Measurements from ENCODE around the gene SLC35D1. TPM values are rescaled to one million over a fixed set of nuclear protein-coding genes. Genes with fewer than 3 reads are reported as not detected.

SLC35D1 gene
- total and polyA plus RNA-seq, 2 donors (not counting 1 experiment from before 2014, with no cell fraction given): 19.3 to 20.3 TPM

- H2AFZ ChIP-seq (ENCODE audit: low read length): no peak overlapping the region
- no peak for DNase-seq (ENCODE audit: low read depth in 2 of 2)
- no peaks in the 10 kb centered on the region for H3K27me3 ChIP-seq (ENCODE audit: control insufficient read depth, insufficient read depth, low read length)
- TF ChIP-seq EZH2 (IDR thresholded peaks at IDR 0.05; ENCODE audit: low read length, missing control alignments): no peak
- TF ChIP-seq, protein P1, sequence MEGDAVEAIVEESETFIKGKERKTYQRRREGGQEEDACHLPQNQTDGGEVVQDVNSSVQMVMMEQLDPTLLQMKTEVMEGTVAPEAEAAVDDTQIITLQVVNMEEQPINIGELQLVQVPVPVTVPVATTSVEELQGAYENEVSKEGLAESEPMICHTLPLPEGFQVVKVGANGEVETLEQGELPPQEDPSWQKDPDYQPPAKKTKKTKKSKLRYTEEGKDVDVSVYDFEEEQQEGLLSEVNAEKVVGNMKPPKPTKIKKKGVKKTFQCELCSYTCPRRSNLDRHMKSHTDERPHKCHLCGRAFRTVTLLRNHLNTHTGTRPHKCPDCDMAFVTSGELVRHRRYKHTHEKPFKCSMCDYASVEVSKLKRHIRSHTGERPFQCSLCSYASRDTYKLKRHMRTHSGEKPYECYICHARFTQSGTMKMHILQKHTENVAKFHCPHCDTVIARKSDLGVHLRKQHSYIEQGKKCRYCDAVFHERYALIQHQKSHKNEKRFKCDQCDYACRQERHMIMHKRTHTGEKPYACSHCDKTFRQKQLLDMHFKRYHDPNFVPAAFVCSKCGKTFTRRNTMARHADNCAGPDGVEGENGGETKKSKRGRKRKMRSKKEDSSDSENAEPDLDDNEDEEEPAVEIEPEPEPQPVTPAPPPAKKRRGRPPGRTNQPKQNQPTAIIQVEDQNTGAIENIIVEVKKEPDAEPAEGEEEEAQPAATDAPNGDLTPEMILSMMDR (conservative IDR thresholded peaks at IDR 0.05 in 1 of 2, IDR thresholded peaks at IDR 0.05 in 1 of 2; ENCODE audit: low read depth in 1 of 2, low read length in 2 of 2): no peak
- H3K4me2 ChIP-seq (ENCODE audit: extremely low read depth, insufficient read depth, low read length): no peak overlapping the region
- H3K4me3 ChIP-seq (replicated peaks in 1 of 4; ENCODE audit: control extremely low read depth in 1 of 4, insufficient read depth in 1 of 4, low read depth in 3 of 4, low read length in 4 of 4): no peak overlapping the region
- peaks cover 3% of the 10 kb centered on the region for H3K4me1 ChIP-seq (ENCODE audit: control insufficient read depth, extremely low read depth, insufficient read depth, low read length)
- H4K20me1 ChIP-seq (ENCODE audit: control insufficient read depth, extremely low read depth, insufficient read depth, low read length): no peaks in the 10 kb centered on the region
- no peak overlapping the region for H3K27ac ChIP-seq (ENCODE audit: insufficient read depth, low read length)
- no peaks in the 10 kb centered on the region for H3K9me3 ChIP-seq (ENCODE audit: control insufficient read depth, insufficient read depth, low read depth, low read length)
- no peak overlapping the region for H3K9ac ChIP-seq (ENCODE audit: insufficient read depth, low read length)
- peaks cover 1% of the 10 kb centered on the region for H3K79me2 ChIP-seq (ENCODE audit: control insufficient read depth, insufficient read depth, low read length)
- peaks cover 4% of the 10 kb centered on the region for H3K36me3 ChIP-seq (ENCODE audit: control insufficient read depth, insufficient read depth, low read length)
Measured at GRCh38 chr1:67044631-67045270, 9.2 kb downstream of the SLC35D1 start.

DNA sequence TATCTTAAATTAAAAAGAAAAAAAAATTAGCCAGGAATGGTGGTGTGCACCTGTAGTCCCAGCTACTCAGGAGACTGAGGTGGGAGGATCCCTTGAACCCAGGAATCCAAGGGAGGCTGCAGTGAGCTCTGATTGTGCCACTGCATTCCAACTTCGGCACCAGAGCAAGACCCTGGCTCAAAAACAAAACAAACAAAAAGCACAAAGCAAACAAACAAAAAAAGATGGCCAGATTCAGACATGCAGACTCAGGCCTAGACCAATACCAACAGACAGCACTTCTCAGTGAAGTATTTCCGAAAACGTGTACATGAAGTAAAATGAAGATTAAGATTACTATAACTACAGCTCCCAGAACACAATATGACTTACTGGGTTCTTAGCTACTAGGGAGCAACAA, 10.6 kb downstream of the SLC35D1 start:
- H3K27ac ChIP-seq (ENCODE audit: insufficient read depth, low read length): no peak overlapping the region
- H3K79me2 ChIP-seq (ENCODE audit: control insufficient read depth, insufficient read depth, low read length): peaks cover 1% of the 10 kb centered on the region
- no peaks in the 10 kb centered on the region for H3K9me3 ChIP-seq (ENCODE audit: control insufficient read depth, insufficient read depth, low read depth, low read length)
- peaks cover 3% of the 10 kb centered on the region for H3K4me1 ChIP-seq (ENCODE audit: control insufficient read depth, extremely low read depth, insufficient read depth, low read length)
- no peak for DNase-seq (ENCODE audit: low read depth in 2 of 2)
- H3K9ac ChIP-seq (ENCODE audit: insufficient read depth, low read length): no peak overlapping the region
- H3K36me3 ChIP-seq (ENCODE audit: control insufficient read depth, insufficient read depth, low read length): peaks cover 4% of the 10 kb centered on the region
- H2AFZ ChIP-seq (ENCODE audit: low read length): no peak overlapping the region
- no peaks in the 10 kb centered on the region for H3K27me3 ChIP-seq (ENCODE audit: control insufficient read depth, insufficient read depth, low read length)
- no peaks in the 10 kb centered on the region for H4K20me1 ChIP-seq (ENCODE audit: control insufficient read depth, extremely low read depth, insufficient read depth, low read length)
- no peak overlapping the region for H3K4me3 ChIP-seq (replicated peaks in 1 of 4; ENCODE audit: control extremely low read depth in 1 of 4, insufficient read depth in 1 of 4, low read depth in 3 of 4, low read length in 4 of 4)
- TF ChIP-seq EZH2 (IDR thresholded peaks at IDR 0.05; ENCODE audit: low read length, missing control alignments): no peak
- TF ChIP-seq, protein P1 (conservative IDR thresholded peaks at IDR 0.05 in 1 of 2, IDR thresholded peaks at IDR 0.05 in 1 of 2; ENCODE audit: low read depth in 1 of 2, low read length in 2 of 2): no peak
- no peak overlapping the region for H3K4me2 ChIP-seq (ENCODE audit: extremely low read depth, insufficient read depth, low read length)

GRCh38 chr1:67041841-67042503, 12.0 kb downstream of the SLC35D1 start:
- H3K27ac ChIP-seq (ENCODE audit: insufficient read depth, low read length): peak overlapping the region; percentile 5
- H3K4me1 ChIP-seq (ENCODE audit: control insufficient read depth, extremely low read depth, insufficient read depth, low read length): peaks cover 3% of the 10 kb centered on the region
- TF ChIP-seq, protein P1 (conservative IDR thresholded peaks at IDR 0.05 in 1 of 2, IDR thresholded peaks at IDR 0.05 in 1 of 2; ENCODE audit: low read depth in 1 of 2, low read length in 2 of 2): no peak
- no peak for TF ChIP-seq EZH2 (IDR thresholded peaks at IDR 0.05; ENCODE audit: low read length, missing control alignments)
- peaks cover 1% of the 10 kb centered on the region for H3K79me2 ChIP-seq (ENCODE audit: control insufficient read depth, insufficient read depth, low read length)
- no peaks in the 10 kb centered on the region for H3K27me3 ChIP-seq (ENCODE audit: control insufficient read depth, insufficient read depth, low read length)
- no peaks in the 10 kb centered on the region for H4K20me1 ChIP-seq (ENCODE audit: control insufficient read depth, extremely low read depth, insufficient read depth, low read length)
- DNase-seq (ENCODE audit: low read depth in 2 of 2): peak; percentile 57 to 71
- H3K9ac ChIP-seq (ENCODE audit: insufficient read depth, low read length): no peak overlapping the region
- H3K4me2 ChIP-seq (ENCODE audit: extremely low read depth, insufficient read depth, low read length): peak overlapping the region; percentile 44
- peaks cover 4% of the 10 kb centered on the region for H3K36me3 ChIP-seq (ENCODE audit: control insufficient read depth, insufficient read depth, low read length)
- H2AFZ ChIP-seq (ENCODE audit: low read length): no peak overlapping the region
- no peaks in the 10 kb centered on the region for H3K9me3 ChIP-seq (ENCODE audit: control insufficient read depth, insufficient read depth, low read depth, low read length)
- no peak overlapping the region for H3K4me3 ChIP-seq (replicated peaks in 1 of 4; ENCODE audit: control extremely low read depth in 1 of 4, insufficient read depth in 1 of 4, low read depth in 3 of 4, low read length in 4 of 4)
